GF-D8 (cell line): ENCODE results near the gene SLC17A8.

Source experiments
- DNase-seq: peaks from one replicate; lab custom pipeline; 2025; lab: John Stamatoyannopoulos, UW

SLC17A8 gene

GRCh38 chr12:100371146-100371545, 14.3 kb downstream of the SLC17A8 start:
- DNase-seq = no peak

GRCh38 chr12:100372853-100373640, 16.2 kb downstream of the SLC17A8 start:
- no peak for DNase-seq

- DNase-seq = no peak
Observed at GRCh38 chr12:100375038-100375735, 18.3 kb downstream of the SLC17A8 start.

DNA sequence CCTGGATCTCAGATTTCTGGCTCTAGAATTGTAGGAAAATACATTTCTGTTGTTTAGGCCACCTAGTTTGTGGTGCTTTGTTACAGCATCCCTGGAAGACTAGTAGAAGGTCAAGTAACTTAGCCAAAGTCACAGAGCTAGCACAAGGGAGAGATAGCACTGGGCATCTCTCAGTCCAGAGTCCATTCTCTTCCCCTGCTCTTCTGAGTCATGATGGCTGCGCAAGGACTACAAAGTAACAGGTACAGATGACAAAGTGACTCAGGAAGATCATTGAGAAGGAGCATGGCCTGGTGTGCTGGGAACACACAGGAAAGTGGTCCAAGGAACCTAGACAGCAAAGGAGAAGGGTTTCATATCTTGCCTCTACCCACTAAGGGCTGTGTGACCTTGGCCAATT, 19.3 kb downstream of the SLC17A8 start:
- no peak for DNase-seq

GRCh38 chr12:100381379-100381778, 24.5 kb downstream of the SLC17A8 start:
- no peak for DNase-seq

DNA sequence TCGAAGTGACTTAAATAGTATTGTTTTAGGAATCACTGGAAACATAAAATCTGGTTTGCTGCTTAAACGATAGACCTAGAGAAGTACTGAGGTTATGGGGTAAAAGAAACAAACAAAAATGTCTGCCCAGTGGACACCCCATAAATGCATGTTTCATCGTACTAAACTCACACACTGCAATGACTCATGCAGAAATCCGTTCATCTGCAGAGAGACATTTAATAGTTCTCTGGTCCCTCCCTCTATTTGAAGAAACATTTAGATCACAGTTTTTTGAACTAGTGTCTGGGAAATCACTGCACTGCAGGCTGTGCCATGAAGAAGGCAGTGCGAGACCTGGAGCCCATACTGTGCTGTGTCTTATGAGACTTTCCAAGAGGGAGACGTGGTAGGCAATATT, 25.5 kb downstream of the SLC17A8 start:
- no peak for DNase-seq

DNA sequence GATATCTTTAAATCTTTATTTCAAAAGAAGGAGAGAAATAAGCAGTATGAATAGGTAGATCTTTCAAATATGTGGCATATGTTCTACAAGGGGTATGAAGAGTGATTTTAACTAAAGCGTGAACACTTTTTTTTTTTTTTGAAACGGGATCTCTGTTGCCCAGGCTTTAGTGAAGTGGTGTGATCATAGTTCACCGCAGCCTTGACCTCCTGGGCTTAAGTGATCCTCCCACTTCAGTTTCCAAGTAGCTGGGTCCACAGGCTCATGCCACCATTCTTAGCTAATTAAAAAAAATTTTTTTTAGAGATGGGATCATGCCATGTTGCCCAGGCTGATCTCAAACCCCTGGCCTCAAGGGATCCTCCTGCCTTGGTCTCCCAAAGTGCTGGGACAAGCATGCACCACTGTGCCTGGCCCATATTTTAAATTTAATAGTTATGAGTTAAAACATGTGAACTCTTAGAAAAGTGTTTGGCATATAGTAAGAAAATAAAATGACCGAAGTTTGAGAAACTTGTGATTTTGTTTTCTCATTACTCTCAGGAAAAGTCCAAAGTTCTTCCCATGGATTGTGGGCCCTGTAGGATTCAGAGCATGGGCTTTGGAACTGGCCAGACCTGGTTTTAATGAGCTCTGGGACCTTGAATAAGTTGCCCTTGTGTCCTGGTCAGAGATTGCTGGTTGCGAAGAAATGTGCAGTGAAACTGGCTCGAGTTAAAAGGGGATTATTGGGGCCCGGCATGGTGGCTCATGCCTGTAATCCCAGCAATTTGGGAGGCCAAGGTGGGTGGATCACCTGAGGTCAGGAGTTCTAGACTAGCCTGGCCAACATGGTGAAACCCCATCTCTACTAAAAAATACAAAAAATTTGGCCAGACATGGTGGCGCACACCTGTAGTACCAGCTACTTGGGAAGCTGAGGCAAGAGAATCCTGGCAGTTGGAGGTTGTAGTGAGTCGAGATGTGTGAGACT, 27.0 kb downstream of the SLC17A8 start:
- DNase-seq = no peak

GRCh38 chr12:100384559-100384935, 27.7 kb downstream of the SLC17A8 start:
- DNase-seq = no peak

GRCh38 chr12:100388382-100388781, 31.5 kb downstream of the SLC17A8 start:
- DNase-seq = no peak

DNA sequence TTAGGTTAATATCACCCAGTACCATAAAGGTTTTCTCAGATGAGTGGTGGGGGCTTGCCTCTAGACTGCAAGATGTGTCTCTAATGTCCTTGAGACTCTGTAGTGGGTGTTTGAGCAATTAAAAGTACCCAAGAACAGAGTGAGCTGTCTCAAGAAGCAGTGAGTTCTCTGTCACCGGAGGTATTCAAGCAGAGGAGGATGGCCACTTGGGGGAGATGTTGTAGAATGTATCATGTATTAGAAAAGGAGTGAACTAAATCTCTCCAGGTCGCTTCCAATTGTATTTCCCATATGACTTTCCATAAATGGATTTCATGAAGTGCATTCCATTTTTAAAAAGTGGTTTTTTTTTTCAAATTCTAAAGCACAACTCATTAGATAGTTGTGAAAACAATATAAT, 35.0 kb downstream of the SLC17A8 start:
- no peak for DNase-seq

- no peak for DNase-seq
Observed at GRCh38 chr12:100393200-100393599, 36.3 kb downstream of the SLC17A8 start.

- DNase-seq = no peak
Observed at GRCh38 chr12:100395811-100396210, 38.9 kb downstream of the SLC17A8 start.

- no peak for DNase-seq
Observed at GRCh38 chr12:100398307-100398706, 41.4 kb downstream of the SLC17A8 start.

GRCh38 chr12:100399095-100399494, 42.2 kb downstream of the SLC17A8 start:
- no peak for DNase-seq

GRCh38 chr12:100401660-100402059, 44.8 kb downstream of the SLC17A8 start:
- DNase-seq = no peak

- no peak for DNase-seq
Observed at GRCh38 chr12:100402763-100403162, 45.9 kb downstream of the SLC17A8 start.

GRCh38 chr12:100403446-100403845, 46.6 kb downstream of the SLC17A8 start:
- no peak for DNase-seq

GRCh38 chr12:100404769-100405407, 48.0 kb downstream of the SLC17A8 start:
- DNase-seq = no peak

DNA sequence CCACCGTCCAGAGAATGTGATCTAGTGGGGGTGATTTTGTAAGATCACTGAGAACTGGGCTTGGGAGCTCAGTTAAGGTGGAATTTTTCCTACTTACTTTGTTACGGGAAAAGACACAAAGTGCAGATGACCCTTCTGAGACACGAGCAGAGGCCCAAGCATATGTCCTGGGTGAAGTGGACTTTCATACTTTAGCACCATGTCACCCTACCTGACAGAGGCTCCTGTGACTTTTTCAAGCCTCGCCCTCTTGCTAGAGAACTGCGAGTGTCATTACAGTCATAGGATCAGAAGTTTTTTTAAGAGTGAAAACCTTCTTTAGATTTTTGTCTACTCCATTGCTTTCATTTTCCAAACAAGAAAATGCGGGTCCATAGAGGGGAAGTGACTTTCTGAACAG, 56.1 kb downstream of the SLC17A8 start:
- no peak for DNase-seq

DNA sequence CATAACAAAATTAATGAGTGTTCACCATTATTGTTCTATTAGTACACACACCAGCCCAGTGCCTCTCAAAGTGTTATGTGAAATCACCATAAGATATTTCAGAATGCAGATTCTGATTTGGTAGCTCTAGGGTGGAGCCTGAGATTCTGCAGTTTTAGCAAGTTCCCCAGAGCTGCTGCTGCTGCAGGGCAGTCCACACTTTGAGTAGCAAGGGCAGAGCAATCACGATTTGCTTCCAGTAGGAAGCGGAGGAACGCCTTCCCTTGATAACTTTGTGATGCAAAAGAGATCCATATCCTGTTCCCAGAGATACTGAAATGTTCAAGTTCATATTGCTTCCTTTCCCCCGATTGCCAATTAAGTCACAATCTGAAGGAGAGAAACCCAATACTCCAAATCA, 57.9 kb downstream of the SLC17A8 start:
- no peak for DNase-seq

DNA sequence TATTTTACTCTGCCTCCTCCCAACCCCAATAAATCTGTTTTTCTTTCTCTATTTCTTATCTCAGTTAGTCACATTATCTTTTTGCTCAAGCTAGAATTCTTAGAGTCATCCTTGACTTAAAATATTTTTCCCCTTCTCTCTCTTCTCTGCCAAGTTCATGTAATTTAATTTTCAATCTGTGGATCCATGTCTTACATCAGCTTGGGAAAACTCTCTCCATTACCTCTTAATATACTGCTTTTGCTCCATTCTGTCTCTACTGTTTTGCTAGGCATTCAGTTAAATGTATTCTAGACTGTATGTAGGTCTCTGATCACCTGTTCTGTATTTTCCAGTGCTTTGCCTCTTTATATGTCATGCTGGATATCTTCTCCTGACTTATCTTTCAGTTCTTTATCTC, 65.8 kb downstream of the SLC17A8 start:
- DNase-seq = no peak

DNA sequence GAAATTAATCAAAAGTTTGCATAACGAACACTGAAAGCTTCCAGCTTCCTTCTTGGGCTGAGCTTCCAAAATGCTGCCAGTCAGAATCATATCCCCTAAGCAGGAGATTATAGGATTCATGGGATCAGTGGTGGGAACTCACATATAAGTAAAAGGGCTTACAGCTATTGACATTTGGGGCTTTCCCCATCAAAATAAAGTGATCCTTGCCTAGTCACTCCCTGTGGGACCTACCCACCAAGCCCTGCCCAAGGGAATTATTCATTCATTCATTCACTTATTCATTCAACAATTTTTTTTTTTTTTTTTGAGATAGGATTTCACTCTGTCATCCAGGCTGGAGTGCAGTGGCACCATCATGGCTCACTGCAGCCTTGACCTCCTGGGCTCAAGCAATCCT, 69.3 kb downstream of the SLC17A8 start:
- DNase-seq = no peak
